GM18517 (cell line): ENCODE measurements around the gene BSDC1.

Experiments used
- ATAC-seq: cut with Tn5 transposase; IDR thresholded peaks from one replicate; pipeline ENCODE4 v1.9.1; 2021; ENCODE audit warnings: mild to moderate bottlenecking, moderate library complexity; ENCODE audit not compliant: unreplicated experiment

BSDC1 gene

DNA sequence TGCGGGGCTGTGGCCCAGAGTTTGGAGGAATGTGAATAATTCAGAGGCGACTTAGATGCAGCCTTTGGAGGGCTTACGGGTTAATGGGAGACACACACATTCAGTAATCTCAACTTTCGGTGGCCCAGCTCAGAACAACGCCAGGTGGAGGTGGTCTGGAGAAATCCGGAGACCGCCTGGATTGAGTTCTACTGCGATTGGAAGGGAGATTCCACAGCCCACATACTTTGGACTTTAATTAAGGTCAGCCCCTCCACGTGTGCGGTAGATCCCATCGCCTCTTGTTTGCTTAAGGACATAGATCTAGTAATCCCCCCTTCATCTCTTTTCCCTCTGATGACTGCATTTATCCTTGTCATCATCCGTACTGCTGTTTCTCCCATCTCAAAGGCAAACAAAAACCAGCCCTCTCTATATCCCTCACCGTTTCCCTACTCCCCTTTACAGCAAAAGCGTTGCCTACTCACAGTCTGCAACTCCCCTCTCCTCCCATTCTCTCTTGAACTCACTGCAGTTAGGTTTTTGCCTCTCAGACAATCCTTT lies 720 bp upstream of the BSDC1 start:
- ATAC-seq: no peak

DNA sequence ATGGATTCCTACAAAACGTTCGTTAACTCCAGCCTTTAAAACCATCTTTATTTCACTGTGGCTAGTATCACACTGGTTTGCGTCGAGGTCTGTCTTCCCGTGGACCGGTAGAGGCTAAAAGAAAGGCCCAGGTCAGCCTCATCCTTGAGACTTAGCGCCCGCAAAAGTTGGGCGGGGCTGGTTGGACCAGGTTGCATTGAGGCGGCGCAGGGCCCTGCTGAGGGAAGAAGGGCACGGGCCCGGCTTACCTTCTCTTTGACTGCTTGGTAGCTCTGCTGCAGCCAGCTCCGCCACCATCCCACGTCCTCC lies 455 bp downstream of the BSDC1 start:
- ATAC-seq: no peak

DNA sequence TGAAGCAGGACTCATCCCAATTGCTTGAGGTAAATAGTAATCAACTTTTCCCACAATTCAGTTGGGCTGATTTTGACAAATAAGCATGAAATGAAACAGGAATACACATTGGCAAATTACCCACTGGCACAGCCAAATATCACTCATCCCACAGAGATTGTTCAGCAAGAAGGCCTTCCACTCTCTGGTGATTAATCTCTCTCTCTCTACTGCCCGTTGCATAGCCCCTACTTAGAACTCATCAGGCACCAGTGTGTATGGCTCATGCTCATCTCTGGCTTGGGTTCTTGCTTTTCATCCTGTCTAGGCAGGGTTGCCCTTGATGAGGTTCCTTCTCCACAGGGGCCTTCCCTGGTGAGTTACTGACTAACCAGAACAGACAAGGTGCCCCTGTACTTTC lies 1.1 kb downstream of the BSDC1 start:
- ATAC-seq: no peak

DNA sequence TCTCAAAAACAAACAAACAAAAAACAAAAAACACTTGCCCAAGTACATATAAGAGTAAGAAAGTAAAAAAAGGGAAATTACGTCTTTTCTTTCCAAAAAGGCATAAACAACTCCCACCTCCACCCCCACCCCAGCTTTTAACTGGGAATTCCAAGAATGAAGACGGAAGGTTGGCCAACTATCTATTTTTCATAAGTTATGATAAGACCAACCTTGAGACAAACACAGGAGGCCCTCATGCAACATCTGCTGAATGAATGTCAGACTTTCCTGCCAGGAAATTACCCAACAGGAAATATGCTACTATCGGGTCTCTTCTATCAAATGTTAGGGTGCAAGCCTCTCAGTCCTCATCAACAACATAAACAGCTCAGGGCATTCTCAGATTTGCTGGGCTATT lies 1.9 kb downstream of the BSDC1 start:
- no peak for ATAC-seq

DNA sequence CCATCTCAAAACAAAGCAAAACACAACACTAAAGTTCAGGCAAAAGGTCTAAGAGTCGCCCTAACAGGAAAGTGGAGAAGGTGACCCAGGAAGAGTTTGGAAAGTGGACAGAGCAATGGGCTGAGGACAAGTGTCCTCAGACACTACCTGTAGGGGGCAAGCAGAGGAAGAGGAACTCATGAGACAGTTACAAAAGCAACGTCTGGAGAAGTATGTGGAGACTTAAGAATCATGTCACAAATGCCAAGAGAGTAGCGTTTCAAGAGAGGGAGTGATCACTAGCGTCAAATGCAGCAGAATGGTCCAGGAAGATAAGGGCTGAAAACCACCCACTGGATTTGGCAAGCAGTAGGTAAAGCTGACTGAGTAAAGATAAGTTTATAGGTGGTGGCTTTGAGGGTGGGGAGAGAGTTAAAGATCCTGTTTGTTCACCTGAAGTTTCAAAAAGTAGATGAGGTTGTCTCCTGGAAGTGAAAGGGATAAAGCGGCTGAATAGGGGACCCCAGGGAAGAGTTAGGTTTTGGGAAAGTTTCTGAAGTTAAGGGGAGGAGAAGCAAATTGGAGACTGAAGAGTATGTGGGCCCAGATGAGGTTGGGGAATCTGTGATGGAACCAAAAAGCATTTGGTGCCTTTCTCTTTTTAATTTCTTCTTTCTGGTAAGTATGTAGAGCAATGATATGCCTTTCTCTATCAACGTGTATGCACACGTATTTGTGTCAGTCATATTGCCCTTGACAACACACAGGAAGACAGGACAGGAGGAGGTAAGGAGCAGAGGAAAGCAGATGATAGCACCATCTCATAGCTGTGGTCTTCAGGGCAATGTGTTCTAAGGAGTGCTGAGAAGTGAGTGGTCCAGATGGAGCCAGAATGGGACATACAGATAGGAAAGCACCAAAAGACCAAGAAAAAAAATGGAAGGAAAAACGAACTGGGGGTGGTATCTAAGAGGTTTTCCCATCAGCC lies 3.1 kb downstream of the BSDC1 start:
- no peak for ATAC-seq

DNA sequence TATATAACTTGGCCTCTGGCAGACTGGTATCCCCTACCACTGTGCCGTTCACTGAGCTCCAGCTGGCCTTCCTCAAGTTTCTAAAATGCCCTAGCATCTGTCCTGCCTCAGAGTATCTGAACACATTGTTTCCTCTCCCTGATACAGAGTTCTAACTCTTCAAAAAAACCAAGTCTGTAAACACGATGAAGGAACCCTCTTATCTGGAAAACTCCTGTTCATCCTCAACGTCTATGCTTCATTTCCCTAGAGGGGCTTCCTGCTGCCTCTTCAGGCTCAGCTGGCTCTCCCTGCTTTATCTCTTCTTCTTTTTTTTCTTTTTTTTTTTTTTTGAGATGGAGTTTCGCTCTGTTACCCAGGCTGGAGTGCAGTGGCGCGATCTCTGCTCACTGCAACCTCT lies 5.6 kb downstream of the BSDC1 start:
- no peak for ATAC-seq

DNA sequence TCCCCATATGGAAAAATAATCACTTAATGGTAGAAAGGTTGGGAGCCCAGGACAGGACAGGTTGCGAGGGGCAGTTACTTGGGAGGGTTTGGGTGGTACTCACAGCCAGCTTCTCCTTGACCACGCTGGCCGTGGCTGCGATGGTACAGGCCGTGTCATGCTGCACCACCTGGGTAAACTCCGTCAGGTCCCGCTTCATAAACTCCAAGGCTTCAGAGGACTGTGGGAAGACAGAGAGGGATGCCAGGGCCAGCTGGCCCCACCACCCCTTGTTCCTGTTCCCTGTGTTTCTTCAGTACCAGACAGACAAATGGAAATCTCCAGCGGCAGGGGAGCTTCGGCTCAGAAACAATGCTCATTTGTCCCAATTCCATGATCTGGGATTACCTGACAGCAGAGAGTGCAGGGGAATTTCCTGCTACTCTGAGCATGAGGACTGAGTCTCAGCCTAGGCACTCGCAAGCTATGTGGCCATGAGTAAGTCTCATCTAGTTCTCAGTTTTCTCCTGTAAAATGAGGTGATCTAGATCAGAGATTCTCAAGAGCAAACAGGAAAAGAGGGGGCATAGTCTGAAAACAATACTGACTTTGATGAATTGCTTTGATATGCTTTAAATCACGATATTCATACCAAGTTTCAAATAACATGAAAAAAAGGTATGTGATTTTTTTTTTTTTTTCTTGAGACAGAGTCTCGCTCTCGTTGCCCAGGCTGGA lies 7.4 kb downstream of the BSDC1 start:
- ATAC-seq: no peak

DNA sequence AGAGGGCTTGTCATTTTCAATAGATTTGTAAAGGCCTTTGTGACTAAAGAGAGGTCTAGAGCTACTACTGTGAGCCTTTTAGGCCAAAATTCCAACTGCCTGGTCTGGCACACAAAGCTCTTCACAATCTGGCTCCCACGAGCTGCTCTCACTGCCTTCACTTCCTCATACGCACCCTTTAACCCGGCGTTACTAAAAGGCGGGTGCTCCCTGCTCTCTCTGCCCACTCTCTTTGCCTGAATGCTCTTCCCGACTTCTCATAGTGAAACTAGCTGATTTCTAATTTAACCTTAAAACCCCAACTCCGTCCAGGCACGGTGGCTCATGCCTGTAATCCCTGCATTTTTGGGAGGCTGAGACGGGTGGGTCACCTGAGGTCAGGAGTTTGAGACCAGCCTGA lies 14.2 kb downstream of the BSDC1 start:
- ATAC-seq: no peak

DNA sequence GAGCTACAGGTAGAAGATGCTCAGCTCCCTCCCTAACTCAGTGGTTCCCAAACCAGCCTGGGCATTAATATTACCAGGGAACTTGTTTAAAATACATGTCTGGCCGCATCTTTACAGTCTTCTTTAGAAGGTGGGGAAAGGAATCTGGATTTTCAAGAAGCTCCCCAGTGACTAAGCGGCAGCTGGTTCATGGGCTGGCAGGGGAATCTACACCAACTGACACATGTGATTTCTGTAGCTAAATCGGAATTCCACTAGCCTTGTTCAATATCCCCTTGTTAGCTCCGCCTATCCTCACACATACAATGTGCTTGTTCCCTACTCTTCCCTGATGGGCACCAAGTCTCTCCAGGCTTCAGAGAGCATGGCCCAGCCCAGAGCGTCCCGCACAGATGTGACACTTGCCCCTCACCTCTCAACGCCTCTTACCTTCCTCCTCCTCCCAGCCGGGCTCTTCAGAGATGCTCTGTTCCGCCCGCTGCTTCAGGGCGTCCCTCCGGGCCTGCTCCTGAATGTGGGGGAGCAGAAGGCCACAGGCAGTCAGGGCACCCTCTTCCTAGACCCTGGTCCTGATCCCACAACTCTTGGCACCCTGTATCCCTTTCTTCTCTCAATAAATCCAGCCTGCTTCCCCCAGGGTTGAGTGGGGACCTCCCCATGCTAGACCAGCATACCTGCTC lies 16.6 kb downstream of the BSDC1 start:
- ATAC-seq: no peak

DNA sequence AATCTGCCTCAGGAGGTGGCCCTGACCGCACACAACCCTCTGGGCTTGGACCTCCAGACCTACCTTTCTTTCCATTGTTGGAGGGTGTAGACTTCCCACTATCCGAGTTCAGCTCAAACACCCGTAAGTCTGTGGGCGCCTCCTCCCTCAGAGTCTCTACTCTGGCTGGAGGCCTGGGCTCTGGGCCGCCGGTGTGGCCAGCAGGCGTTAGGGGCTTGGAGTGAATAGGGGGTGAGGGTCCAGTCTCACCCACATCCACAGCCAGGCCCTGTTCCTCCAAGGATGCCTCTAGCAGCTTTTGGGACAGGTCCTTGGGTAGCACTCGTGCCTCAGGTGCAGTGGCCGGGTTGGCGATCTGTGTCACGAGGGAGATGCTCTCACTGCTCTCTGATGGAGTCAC lies 18.0 kb downstream of the BSDC1 start:
- no peak for ATAC-seq

DNA sequence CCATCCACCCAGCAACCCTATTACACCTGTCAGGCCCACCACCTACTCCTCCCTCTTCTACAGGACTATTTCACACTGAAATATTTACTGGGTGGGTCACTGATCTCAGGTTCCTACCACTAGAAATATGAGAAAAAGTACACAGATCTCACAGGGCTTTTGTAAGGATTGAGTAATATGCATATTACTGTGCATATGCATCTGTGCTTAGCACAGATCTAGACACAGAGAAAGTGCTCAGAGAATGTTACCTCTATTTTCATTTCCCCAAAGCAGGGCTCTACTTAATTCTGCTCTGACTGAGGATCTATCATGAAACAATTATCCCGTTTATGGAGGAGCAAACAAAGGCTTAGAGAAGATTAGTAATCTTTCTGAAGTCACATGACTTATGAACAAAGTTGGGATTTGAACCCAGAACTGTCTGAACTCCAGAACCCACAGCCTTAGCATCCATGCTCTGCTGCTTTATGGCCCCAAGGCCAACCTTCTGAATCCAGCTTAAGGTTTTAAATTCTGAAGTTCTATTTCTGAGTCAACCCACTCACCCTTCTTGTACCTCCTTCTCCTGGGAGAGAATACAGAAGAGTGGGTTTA lies 20.1 kb downstream of the BSDC1 start:
- ATAC-seq: no peak

DNA sequence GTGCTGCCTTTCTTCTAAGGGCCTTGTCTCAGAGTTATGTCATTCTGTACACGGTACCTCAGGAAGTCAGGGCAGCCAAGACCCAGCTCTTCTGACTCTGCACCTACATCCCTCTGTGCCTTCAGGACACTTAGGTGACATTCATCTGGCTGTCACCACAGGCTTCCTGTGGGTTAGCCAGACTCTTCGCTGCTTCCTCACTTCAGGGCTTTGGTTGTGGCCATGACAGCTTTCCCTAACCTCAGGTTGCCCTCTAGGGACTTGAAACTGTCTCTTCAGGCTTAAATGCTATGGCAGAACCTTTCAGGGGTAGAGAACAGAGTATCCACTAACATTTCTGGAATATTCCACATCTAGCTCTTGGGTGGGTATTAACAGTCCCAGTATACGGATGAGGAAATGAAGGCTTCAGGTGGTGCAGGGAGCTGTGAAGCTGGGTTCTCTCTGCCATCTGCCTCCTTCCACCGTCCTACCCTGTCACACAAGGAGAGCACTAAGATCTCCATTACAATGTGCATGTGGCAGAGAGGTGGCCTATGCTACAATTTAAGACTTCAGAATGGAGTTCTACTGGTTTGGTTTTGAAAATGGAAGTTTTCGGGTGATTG lies 22.0 kb downstream of the BSDC1 start:
- no peak for ATAC-seq

DNA sequence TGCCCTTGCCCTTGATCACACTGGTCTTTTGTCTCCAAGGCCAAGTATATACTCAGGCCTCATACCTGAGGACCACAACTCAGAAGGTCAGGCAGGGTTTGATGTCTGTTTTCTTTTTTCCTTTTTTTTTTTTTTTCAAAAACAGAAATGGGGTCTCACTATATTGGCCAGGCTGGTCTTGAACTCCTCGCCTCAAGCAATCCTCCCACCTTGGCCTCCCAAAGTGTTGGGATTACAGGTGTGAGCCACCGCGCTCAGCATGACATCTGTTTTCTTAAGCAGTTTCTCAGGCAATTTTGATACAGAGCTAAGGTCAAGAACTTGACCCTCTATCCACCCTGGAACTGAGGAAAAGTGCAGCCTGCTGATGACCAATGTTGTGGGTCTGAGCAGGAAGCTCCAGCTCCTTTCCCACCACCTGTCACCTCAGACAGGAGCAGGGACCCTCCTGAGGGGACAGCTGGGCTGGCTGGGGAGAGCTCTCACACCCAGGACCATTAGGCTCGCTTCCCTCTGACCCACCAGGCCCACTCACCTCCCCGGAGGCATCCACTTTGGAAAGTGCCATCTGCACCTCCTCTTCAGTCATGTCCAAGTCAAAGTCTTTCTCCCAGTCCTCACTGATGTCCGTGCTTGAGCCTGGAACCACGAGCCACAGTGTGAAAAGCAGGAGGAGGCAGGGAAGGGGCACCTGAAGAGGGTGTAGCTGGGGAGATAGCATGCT lies 26.2 kb downstream of the BSDC1 start:
- no peak for ATAC-seq

DNA sequence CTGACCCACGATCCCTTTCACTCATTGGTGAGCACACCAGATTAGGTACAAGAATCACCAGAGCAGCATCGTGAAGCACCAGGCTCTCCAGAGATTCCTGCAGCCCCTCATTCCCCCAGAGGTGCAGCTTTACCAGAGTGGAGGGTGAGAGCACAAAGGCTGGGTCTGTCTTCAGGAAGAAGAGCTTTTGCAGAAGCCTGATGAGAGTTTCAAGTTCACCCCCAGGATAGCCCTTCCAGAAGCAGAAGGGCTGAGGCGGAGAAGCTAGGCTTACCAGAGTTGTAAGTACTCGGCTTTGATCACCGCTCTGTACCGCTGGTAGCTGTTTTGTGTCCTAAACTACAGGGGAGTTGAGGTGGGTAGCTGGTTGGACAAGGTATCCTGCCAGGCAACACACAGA lies 28.8 kb downstream of the BSDC1 start:
- ATAC-seq: no peak

DNA sequence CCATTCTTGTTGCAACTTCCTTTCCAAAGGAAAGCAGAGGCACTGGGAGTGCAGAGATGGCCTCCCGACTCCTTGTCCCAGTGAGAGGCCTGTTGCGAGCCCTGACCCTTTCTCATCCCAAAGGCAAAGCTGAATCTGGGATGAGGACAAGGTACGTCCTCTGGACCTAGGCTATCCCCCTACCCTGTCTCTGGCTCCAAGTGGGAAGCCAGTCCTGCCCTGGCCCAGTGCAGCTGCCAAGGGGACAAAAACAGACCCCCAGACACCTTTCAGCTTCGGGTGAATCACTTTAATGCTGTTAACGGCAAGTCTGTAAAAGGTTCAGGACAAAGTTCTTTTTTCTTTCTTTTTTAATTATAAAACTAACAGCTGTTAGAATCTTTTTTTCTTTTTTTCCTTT lies 29.4 kb downstream of the BSDC1 start:
- ATAC-seq: no peak

DNA sequence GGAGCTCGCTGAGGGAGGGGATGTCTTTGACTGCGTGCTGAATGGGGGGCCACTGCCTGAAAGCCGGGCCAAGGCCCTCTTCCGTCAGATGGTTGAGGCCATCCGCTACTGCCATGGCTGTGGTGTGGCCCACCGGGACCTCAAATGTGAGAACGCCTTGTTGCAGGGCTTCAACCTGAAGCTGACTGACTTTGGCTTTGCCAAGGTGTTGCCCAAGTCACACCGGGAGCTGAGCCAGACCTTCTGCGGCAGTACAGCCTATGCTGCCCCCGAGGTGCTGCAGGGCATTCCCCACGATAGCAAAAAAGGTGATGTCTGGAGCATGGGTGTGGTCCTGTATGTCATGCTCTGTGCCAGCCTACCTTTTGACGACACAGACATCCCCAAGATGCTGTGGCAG lies 30.5 kb downstream of the BSDC1 start:
- no peak for ATAC-seq

DNA sequence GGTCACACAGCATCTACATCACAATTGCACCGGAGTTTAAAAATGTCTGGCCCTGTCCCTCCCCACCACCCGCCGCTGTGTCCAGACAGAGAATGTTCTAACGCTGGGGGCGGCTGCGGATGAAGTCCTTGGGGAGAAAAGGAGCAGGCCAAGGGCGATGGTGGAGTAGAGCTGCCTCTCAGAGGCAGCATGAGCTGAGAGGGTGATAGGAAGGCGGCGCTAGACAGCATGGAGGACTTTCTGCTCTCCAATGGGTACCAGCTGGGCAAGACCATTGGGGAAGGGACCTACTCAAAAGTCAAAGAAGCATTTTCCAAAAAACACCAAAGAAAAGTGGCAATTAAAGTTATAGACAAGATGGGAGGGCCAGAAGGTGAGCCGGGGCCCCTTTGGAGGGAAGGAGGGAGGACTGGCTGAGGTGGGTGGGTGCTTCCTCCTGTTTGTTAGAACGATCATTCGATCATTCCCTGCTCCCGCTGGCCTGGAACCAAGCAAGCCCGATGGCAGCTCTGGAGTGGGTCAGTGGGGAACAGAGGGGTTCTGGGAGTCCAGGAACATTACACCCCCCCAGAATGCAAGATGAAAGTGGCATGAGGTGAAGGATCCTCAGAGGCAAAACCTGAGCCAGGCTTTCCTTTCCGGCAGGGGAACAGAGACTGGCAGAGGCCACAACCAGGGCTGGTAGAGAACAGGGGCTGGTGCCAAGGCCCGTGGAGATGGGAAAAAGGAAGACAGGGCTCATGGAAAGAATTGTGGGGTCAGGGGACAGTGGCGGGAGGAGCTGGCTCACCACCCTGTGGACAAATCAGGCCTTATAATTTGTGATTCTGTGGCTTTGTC lies 31.5 kb downstream of the BSDC1 start, which contains the start of the genes FAM229A and TSSK3:
TSS of gene FAM229A (minus strand) at position 12 of the 840 bp plus-strand sequence. CDS start 394 bp downstream, outside the sequence.
TSS of gene TSSK3 (plus strand) at position 66 of the 840 bp plus-strand sequence. CDS start at position 229, 163 bp downstream.
- ATAC-seq: no peak

DNA sequence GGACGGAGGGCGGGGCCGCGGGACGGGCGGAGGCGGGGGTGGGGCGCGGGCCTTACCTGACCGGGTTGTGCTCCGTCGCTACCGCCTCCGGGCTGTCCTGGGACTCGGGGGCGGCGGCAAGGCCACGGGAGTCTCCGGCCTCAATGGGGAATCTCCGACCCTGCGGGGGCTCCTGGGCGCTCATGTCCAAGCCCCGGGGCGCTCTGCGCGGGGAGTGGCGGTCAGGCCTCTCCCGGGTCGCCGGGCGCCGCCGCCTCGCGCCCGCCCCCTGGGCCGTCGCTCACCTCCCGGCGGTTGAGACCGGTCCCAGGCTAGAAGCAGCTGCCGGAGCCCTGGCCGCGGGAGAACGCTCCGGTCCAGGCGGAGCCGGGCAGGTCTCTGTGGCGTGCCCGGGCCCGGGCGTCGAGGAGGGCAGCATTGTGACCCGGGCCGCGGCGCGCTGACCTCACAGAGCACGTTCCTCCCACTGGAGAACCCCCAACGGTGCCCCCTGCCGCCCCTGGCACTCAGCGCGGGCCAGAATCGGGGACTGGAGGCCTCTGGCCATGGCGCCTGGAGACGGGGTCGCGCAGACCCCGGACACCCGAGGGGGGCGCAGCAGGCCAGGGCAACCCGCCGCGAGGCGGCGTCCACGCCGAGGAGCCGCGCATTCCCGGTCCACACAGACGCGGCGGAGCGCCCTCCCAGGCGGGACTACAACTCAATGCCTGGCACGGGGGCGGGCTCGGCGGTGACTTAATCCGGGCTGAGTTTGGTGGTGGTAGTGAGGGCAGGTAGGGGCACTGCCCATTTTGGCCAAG lies 32.4 kb downstream of the BSDC1 start:
- no peak for ATAC-seq
